GM03348 (cell line): ENCODE data around the gene ITM2C.

Experiments used
- DNase-seq: peaks from one replicate; pipeline ENCODE4 v3.0.0; 2012; ENCODE audit warnings: low spot score

ITM2C gene, protein sequence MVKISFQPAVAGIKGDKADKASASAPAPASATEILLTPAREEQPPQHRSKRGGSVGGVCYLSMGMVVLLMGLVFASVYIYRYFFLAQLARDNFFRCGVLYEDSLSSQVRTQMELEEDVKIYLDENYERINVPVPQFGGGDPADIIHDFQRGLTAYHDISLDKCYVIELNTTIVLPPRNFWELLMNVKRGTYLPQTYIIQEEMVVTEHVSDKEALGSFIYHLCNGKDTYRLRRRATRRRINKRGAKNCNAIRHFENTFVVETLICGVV

DNA sequence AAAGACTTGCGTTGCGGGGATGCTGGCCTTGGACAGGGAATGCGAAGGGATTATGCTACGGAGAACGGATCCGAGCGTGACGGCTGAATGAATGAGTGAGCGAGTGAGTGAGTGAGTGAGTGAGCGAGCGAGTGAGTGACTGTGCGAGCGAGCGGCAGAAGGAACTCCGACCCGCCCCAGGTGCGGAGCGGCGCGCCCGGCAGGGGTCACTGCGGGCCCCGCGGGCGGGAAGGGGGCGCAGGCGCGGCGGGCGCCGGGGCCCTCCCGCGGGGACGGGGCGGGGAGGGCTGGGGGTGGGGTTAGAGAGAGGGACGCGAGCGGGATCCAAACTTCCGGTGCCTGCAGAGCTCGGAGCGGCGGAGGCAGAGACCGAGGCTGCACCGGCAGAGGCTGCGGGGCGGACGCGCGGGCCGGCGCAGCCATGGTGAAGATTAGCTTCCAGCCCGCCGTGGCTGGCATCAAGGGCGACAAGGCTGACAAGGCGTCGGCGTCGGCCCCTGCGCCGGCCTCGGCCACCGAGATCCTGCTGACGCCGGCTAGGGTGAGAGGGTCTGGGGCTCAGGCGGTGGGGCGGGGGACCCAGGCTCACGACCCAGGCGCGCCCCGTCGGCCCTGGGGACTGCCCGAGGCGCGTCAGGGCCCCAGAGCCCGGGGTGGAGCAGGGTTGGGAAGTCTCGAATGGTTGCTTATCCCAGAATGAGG, at the start of gene ITM2C:
Gene ITM2C, plus strand, starts transcription at position 338 of the 702 bp plus-strand sequence. Its CDS starts 84 bp downstream, at position 422.
- peak; percentile 95 for DNase-seq

DNA sequence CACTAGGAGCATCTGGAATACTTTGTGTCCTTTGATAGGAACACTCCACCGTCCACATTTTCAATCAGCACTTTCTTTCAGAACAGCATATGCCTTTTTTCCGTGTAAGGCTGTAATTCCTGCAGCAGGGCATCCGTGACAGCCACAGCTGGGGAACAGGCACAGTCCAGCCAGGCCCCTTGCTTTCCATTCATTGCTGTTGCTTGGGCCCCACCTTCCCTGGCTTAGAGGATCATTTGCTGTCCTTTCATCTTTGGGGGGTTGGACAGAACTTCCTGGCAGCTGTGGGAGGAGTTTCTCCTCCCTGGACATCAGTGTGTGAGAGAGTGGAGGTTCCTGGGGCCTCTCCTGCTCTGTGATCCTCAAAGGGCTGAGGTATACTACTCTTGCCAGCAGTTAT, 49.7 kb upstream of the ITM2C start:
- no peak for DNase-seq

DNA sequence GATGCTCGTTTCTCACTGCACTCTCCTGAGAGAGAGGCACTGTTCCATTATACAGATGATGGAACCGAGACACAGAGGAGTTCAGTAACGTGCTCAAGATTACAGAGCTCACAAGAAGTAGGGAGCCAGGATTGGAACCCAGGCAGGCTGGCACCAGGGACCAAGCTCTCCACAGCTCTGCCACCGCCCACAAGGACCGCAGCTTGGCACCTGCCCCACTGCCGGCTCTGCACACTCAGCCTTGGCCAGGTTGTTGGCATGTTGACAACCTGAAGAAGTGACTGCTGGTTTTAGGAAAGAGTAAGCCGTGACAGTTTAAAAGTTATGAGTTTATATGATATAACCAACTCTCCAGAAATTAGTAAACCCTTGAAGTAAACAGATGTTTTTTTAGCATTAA, 48.0 kb upstream of the ITM2C start:
- no peak for DNase-seq

DNA sequence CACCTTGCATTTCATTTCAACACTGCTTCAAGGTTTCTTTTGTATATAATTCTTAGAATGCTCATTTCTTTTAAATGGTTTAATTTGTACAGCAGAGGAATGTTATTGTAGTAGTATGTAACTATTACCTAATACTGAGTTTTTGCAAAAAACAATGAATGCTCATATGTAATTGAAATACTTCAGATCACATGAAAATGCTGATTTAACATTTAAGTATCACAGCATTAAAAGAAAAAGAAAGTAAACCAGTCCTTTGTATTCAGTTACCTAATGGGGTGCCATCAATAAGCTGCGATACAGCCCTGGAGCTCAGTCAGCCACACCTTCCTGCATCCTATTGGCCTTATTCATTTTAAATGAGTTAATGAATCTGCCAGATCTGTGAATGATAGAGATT, 45.3 kb upstream of the ITM2C start:
- DNase-seq, result no peak

DNA sequence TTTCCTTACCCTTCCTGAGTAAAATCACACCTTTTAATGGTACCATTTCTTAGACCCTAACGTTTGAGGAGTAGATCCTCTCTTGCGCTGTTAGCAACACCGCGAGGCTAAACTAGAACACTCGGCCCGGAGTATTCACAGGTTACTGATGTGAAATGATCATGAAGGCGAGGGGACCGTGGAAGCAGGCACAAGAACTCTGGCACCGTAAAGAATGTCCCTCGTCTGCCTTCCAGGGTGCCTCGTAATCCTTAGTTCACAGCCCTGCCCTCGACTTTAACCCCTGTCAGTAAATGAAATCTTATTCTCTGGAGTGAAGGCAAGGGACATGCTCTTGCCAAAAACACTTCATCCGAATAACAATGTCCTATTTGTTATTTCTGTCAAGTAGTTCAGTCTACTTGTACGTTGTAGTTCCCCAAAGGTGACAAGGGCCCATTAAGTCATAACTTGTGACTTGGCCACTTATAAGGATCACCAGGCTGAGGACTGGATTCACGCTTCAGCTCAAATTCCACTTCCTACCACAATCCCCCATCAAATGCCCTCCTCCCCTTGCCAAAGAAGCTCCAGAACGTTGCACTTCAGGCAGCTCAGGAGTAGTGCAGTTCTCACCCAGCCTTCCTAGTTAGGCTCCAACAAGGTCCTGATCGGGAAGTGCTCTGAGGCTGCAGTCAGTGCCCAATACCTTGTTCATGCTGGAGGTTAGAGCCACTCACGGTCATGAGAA, 43.3 kb upstream of the ITM2C start:
- DNase-seq, result no peak

DNA sequence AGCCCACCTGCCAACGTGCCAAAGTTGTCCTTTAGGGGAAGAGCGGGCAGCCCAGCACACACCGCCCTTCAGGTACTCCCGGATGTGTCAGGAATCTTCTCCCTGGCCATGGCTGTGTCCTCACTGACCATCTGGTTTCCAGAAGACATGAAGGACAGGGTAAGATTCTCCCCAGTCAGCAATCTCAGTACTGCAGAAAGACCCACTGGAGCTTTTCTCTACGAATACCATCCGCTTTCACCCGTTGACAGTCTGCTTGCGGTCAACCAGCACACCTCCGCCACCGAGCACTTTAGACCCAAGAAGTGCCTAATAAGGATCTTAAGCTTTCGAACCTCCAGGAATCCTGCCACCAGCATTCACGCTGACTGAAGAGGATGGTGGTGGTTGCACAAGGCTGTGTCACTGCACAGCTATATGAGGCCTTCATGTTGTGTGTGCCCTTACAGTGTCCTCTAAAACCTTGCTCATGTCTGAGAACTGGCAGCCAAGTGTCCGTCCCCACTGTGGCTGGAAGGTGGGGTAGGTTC, 42.7 kb upstream of the ITM2C start:
- no peak for DNase-seq

DNA sequence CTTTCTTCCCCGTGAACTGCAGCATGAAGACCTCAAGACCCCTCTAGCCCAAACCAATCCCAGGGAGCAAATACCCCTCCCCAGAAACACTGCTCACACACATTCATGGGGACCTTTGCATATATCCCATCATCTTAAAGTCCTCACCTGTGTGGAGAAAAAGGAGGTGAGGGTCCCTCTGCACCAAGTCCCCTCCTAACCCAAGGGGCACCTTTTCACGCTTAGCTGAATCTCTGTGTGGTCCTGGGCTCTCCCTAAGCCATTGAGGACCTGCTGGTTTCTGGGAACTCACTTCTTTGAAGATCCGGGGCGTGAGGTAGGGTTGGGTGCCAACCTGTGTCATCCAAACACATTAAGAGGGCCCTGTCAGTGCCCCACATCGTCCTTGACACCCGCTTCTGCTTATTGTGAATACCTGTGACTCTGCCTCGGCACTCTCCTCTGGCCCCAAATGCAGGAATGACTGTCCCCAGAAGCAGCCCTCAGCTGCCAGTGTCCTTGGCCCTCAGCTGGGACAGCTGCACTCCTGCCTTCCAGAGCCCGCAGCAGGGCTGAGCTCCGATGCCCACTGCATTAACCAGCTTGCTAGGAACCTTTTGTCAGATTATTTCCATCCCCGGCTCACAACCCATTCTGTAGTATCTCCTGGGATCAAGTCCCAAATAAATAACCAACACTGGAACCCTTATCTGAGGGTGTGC, 41.3 kb upstream of the ITM2C start:
- no peak for DNase-seq

DNA sequence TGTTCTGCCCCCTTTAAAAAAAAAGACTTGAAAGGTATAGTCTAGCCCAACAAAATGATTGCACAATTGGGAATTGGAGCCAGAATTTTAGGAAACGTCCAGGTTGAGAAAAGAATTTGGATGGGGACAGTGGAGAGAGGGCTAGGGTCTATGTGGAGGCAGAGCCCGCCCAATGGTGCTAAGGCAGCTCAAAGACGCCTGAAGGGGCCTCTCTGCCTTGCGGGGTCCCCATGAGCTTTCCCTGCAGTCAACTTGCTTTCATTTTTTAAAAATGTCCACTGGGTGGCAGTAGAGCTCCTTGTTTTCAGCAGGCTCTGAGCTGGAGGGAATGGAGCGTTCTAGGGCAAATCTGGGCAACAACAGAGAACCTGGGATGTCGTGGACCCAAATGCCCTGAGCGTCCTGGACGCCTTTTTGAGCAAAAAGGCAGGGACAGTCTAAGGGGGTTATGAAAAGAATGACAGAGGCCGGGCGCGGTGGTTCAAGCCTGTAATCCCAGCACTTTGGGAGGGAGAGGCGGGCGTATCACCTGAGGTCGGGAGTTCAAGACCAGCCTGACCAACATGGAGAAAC, 40.2 kb upstream of the ITM2C start:
- DNase-seq, result peak; percentile 88

DNA sequence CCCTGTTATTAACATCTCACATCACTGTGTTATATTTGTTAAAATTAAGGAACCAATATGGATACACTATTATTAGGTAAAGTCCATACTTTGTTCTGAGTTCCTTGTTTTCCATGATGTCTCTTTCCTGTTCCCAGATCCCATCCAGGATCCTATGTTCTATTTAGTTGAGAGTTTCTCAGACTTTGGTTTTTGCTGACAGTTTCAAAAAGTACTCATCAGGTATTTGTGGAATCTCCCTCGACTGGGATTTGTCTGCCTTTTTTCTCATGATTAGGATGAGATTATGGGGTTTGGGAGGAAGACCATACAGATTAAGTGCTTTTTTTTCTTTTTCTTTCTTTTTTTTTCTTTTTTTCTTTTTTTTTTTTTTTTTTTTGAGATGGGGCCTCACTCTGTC, 39.4 kb upstream of the ITM2C start:
- DNase-seq, result no peak

DNA sequence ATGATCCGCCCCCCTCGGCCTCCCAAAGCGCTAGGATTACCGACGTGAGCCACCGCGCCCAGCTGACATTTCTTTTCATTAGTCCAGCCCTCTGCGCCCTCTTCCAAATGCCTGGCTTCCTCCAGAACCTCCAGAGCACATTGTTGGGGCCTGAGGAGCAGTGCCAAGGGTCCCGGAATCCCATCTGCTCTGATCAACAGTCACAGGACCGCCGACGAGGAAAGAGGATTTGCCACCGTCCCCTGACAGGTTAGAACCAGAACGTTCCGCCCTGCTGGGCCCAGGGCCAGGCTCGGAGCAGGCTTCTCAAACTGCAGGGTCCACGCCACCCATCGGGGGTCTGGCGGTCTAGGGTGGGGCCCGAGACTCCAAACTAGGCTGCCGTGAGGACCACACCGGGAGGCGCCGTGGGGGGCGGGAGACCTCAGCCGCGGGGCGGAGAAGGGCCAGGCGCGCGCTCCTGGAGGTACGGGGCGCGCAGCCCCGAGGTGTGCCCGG, 36.9 kb upstream of the ITM2C start:
- no peak for DNase-seq

DNA sequence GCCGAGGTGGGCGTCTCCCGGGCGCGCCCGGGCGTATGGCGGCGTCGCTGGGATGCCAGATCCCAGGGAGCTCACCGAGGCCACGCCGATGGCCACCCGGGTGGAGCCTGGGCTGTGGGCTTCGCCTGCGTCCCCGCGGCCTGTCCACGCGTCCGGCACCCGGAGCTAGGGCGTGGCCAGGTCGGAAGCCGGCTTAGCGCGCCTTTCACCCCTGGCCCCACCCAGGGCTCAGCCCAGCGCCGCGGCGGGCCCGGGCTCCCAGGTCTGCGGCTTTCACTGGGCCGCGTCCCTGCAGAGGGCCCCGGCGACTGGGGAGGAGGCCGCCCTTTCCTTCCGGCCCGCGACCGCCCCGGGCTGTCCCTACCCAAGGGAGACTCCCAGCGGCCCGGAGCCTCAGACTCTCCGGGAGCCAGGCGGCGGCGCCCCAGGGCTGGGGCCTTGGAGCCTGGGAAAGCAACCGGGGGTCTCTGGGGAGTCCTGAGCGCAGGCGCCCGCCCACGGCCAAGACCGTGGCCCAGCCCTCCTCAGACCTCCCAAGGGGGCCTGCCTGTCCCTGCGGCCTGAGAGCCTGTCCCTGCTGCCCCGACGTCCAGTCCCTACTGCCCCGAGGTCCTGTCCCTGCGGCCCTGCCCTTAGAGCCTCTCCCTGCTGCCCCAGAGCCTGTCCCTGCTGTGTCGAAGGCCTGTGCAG, 36.3 kb upstream of the ITM2C start:
- DNase-seq, result peak; percentile 18

DNA sequence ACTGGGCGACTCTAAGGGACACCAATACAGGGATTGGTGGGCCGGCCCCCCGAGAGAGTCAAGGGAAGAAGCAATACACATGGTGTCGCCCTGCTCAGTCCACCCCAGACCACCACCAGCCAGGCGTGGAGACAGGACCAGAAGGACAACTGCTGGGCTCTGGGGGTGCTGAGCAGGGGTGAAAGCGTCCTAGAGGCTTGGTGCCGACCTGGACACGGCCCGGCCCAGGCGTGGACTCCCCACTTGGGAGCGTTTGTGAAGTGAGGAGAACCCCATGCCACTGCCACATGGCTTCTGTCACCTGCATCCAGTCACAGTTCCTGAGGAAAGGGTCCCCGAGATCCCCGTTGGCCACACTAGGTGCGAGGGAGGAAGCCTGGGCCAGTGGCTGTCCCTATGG, 35.4 kb upstream of the ITM2C start:
- no peak for DNase-seq

DNA sequence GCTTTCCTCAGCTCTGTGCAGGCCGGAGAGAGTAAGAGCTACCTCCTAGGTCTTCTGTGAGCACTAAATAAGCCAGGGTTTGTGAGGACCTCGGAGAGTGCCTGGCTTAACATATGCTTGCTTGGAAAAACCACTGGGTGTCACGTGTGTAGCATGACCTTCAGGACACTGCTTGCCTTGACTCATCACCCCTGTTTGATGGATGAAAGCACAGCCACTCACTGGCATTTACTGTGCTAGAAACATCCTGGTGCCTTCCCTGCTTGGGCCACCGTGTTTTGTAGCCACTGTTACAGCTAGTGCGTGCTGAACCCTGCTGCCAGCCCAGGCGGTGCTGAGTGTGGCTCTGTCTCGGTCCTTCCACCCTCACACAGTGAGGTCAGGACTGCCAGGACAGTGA, 34.8 kb upstream of the ITM2C start:
- DNase-seq, result no peak

DNA sequence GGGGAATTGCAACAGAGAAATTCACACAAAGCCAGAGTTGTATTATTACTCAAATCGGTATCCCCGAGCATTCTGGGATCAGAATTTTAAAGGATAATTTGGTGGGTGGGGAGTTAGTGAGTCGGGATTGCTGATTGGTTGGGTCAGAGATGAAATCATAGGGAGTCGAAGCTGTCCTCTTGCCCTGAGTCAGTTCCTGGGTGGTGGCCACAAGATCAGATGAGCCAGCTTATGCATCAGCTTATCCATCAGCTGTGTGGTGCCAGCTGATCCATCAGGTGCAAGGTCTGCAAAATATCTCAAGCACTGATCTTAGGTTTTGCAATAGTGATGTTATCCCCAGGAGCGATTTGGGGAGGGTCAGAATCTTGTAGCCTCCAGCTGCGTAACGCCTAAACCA, 34.3 kb upstream of the ITM2C start:
- DNase-seq, result no peak

DNA sequence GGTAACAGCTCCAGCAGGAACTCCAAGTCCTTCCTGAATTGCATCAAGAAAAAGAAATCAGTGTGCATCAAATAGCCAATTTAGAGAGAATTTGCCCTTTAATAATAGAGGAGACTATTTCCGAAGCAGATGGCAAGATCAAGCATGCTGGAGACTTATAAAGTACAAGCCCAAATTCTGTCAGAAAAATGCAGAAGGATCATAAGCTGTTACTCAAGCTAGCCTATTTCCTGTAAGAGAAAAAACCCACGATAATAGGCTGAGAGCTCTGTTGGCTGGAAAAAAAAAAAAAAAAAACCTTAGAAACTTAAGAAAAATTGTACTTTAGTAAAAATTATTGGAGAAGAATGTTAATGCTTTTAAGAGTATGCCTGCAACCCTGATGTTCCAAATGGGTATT, 24.4 kb upstream of the ITM2C start:
- no peak for DNase-seq

DNA sequence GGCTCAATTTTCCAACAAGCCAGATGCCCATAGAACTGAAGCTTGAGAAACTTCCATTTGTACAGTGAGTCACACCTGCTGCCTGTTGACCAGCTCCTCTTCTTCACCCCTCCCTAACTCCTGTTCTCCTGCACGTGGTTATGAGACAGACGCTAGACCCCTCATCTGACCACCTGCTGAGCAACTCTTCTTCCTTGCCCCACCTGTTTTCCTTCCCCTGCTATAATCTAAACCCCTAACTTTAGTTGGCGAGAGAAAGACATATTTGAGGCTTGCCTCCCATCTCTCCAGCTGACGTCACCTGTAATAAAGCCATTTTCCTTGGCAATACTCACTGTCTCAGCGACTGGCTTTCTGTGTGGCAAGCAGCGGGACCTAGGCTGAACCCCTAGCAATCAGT, 22.3 kb upstream of the ITM2C start:
- DNase-seq, result no peak

DNA sequence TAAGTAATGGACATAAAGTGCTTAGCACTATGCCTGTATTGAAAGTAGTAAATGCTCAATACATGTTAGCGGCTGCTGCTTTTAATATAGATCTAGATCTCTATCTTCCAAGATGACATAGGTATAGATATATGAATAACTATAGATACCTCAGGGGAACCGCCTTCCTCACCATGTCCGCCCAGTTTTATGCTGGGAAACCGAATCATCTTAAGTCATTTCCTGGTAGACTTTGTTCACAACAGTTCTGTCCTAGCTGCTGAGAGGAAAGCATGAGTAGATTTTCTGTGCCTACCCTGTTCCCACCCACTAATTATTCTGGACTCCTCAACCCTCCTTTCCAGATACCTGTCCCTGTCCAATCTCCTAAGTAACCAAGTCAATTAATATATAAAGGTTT, 21.6 kb upstream of the ITM2C start:
- DNase-seq, result no peak

DNA sequence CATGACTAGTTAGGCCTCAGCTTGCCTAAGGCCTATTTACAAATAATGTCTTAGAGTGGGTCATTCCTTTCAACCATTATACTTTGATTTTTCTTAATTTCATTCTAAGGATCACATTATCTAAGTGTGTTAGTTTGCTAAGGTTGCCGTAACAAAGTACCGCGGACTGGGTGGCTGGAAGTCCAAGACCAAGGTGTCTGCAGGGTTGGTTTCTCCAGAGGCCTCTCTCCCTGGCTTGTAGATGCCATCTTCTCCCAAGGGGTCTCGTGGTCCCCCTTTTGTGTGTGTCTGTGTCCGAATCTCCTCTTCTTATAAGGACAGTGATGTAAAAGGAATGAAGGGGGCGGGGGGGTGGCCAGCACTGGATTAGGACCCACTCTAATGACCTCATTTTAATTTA, 18.4 kb upstream of the ITM2C start:
- DNase-seq, result no peak

DNA sequence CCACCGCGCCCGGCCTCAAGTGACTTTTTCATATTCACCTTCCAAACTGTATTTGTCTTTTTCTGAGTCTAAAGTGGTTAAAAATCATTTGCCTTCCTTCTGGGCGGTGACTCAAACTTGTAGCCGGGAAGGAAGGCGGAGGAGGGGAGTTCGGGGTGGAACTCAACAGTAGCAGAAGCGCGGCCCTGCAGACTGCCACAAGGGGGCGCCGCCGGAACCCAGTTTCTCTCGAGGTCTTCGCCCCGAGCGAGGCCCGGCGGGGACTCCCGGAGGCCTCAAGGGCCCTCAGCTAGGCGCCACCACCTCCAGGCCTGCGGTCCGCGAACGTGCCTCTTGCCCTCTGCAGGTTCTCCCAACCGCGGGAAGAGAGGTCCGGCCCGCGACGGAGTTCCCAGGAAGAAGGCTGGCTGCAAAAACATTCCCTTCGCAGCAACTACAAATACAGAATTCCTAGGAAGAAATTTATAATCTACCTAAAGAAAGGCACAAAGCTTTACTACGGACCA, 16.8 kb upstream of the ITM2C start:
- peak; percentile 95 for DNase-seq

DNA sequence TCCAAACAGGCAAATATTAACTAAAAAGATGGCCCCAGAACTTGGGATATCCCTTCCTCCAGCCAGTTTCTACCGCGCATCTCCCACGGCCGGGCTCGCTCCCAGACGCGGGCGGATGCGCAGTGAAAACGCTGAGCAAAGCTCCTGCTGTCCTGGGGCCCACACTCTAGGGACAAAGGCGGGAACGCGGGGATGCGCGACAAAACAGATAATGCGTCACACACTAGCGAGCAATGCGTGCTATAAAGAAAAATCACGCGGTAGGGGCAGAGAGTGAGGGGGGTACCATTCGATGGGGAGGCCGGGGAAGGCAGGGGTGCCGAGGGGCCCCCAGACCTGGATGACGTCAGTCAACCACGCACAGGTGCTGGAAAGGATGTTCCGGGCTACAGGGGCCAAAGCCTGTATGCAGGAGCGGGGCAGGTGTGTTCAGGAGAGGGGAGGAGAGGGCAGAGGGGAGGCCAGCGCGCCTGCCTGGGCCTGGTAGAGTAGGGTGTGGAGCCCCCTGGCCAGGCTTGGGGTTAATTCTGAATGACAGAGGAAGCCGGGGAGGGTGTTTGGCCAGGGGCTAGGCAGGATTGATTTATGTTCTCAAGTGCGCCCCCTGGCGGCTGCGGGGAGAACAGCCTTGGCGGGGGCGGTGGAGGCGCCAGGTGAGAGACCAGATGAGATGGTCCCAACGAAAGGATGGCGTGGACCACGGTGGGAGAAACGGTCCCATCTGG, 14.9 kb upstream of the ITM2C start:
- peak; percentile 69 for DNase-seq

DNA sequence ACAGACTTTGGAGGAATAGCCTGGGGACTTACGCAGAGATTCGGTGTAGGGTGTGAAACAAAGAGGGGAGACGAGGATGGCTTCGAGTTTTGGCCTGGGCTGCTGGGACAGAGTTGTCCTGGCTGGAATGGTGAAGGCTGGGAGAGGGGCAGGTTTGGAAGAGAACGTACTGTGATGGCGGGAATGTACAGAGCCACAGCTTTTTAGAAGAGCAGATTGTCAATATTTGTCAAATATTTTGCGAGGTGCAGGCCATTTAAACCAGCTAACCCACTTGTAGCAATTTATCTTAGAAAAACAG, 14.4 kb upstream of the ITM2C start:
- no peak for DNase-seq
